Ovary (tissue), 9 donors: Measurements from ENCODE around the gene RNFT2. TPM values are rescaled to one million over a fixed set of nuclear protein-coding genes. Genes with fewer than 3 reads are reported as not detected.

Source experiments
- DNase-seq, 5 donors: peaks; one replicate each; pipeline ENCODE4 v3.0.0-alpha.2; 2019 to 2020
- H3K27ac ChIP-seq, 2 donors: fragments of 200-600 bp; one replicate each; pipeline versions ENCODE4 v1.5.1 to v1.8.0; 2019 to 2022
- H3K27me3 ChIP-seq: fragments of 200-600 bp; one replicate; pipeline ENCODE4 v1.8.0; 2022
- H3K36me3 ChIP-seq: fragments of 200-600 bp; sonication (generic); one replicate; pipeline ENCODE4 v1.5.1; 2019
- H3K4me1 ChIP-seq: one replicate; pipeline ENCODE4 v1.8.1; 2013; ENCODE audit warnings: mild to moderate bottlenecking, moderate library complexity; ENCODE audit not compliant: insufficient read depth
- H3K4me3 ChIP-seq: fragments of 200-600 bp; sonication (generic); one replicate; pipeline ENCODE4 v1.5.1; 2017
- H3K9me3 ChIP-seq, 2 donors: fragments of 200-600 bp in 1 of 2; sonication (generic) in 1 of 2; one replicate each; pipeline versions ENCODE4 v1.5.1 to v1.8.1; 2013 to 2019; ENCODE audit warnings: mild to moderate bottlenecking in 1 of 2, moderate library complexity in 1 of 2
- CTCF ChIP-seq, 3 donors: fragments of 450-650 bp in 2 of 3; fragments of 200-600 bp in 1 of 3; IDR thresholded peaks; one replicate each; pipeline versions ENCODE4 v1.5.1 to v1.8.0; 2016 to 2022; ENCODE audit warnings: antibody characterized with exemption in 3 of 3, mild to moderate bottlenecking in 1 of 3
- EP300 ChIP-seq: sonication (generic); formaldehyde crosslinking; IDR thresholded peaks from one replicate; pipeline ENCODE4 v1.6.1; 2017; ENCODE audit warnings: antibody characterized with exemption
- POLR2A ChIP-seq: fragments of 450-650 bp; IDR thresholded peaks from one replicate; pipeline ENCODE4 v1.6.1; 2017; ENCODE audit warnings: antibody characterized with exemption, mild to moderate bottlenecking, moderate library complexity
- WGBS, 3 donors: extraction: QIAGEN DNeasy Blood & Tissue Kit in 1 of 3; methylation state at CpG; one replicate each; pipeline versions ENCODE4 v1.1.5 to v1.1.7; 2013 to 2017; 5-methylcytosine and 5-hydroxymethylcytosine counted together
- intact Hi-C, 4 donors: fragments of 100-400 bp; cut with DNase I; formaldehyde crosslinking; loops; one replicate each; pipeline versions ENCODE4 v1.11.0 to v1.15.1; 2022 to 2023
- polyA plus RNA-seq, 2 donors: library from polyadenylated mRNA; stranded (reverse); fragments of 200-250 nt in 1 of 2; fragments of 350-450 nt in 1 of 2; fragmentation: Illumina TruSeq in 1 of 2; extraction: RNeasy Lipid Tissue Mini Kit (QIAGEN cat#74804) in 1 of 2; gene quantifications; one replicate each; pipeline ENCODE4 v1.2.3, GENCODE V29; 2013 to 2014
- total RNA-seq, 7 donors: library from RNA; depleted of rRNA in 2 of 7; stranded (reverse); fragments of >200 nt in 2 of 7; fragmentation: NEBNext Ultra II Directional in 3 of 7; extraction: Animal tissue kit (Norgen Biotek cat#: 25700) in 3 of 7; gene quantifications; one replicate each; pipeline versions ENCODE4 v1.1.0 to v1.2.4, GENCODE V29; 2016 to 2023
- donor health status: DM: no; HTN: no; CAD: no; lungs with moderate emphysema.
- donor health status: DM: no; HTN: no; CAD: no.
- donor health status: Bipolar disorder and iron deficiency.
- donor health status: DM: yes; HTN: yes; CAD: no.
- donor health status: DM: no; HTN: no; CAD: no.
- donor health status: DM: yes; HTN: yes; CAD: no.

The RNFT2 gene
- total and polyA plus RNA-seq, 9 donors = 0.72 to 4.3 (median 2.4) TPM

- intact Hi-C loops = no loop called here
These were observed 144.6 kb downstream of the RNFT2 start for GRCh38 chr12:116882742-116883141.

GRCh38 chr12:116884871-116885270, 146.8 kb downstream of the RNFT2 start:
- Histone ChIP-seq H3K4me1 (peaks cover 1% of the 10 kb centered on the region), H3K36me3 (no peaks in the 10 kb centered on the region), H3K27me3 (no peaks in the 10 kb centered on the region), H3K27ac (no peak overlapping the region), H3K4me3 (no peak overlapping the region), H3K9me3 (no peaks in the 10 kb centered on the region)
- TF ChIP-seq CTCF (IDR thresholded peaks at IDR 0.05) = no peak
- no peak for TF ChIP-seq EP300
- no peak for TF ChIP-seq POLR2A
- no peak for DNase-seq
- intact Hi-C loops = no loop called here
- 78 to 89% (median 83%) methylated on average over 3 of the region's 3 CpGs for WGBS, 3 donors

More at GRCh38 chr12:116882742-116883141, 144.6 kb downstream of the RNFT2 start:
- no peak overlapping the region for H3K27ac ChIP-seq
- TF ChIP-seq EP300 (no peak), POLR2A (no peak), CTCF (IDR thresholded peaks at IDR 0.05) (no peak)
- no peaks in the 10 kb centered on the region for H3K9me3 ChIP-seq
- no peaks in the 10 kb centered on the region for H3K27me3 ChIP-seq
- WGBS, 3 donors = 20 to 28% (median 21%) methylated on average over 6 of the region's 6 CpGs
- H3K36me3 ChIP-seq = no peaks in the 10 kb centered on the region
- DNase-seq = no peak
- H3K4me3 ChIP-seq = no peak overlapping the region
- H3K4me1 ChIP-seq = peaks cover 1% of the 10 kb centered on the region

- DNase-seq = no peak
- no peaks in the 10 kb centered on the region for H3K36me3 ChIP-seq
- no peaks in the 10 kb centered on the region for H3K27me3 ChIP-seq
- no peak for TF ChIP-seq CTCF (IDR thresholded peaks at IDR 0.05)
- TF ChIP-seq EP300 = no peak
- TF ChIP-seq POLR2A = no peak
- WGBS, 3 donors = 57 to 76% (median 64%) methylated on average over 2 of the region's 2 CpGs
- H3K4me3 ChIP-seq = no peak overlapping the region
- intact Hi-C loops = no loop called here
- no peaks in the 10 kb centered on the region for H3K9me3 ChIP-seq
- no peak overlapping the region for H3K27ac ChIP-seq
- H3K4me1 ChIP-seq = no peaks in the 10 kb centered on the region
These were observed 147.4 kb downstream of the RNFT2 start for GRCh38 chr12:116885491-116885890.

- Histone ChIP-seq H3K36me3 (no peaks in the 10 kb centered on the region), H3K27me3 (no peaks in the 10 kb centered on the region), H3K4me1 (no peaks in the 10 kb centered on the region), H3K27ac (no peak overlapping the region), H3K4me3 (no peak overlapping the region), H3K9me3 (no peaks in the 10 kb centered on the region)
- WGBS, 3 donors = 88 to 100% (median 95%) methylated on average over 1 of the region's 1 CpG
- TF ChIP-seq POLR2A (no peak), CTCF (IDR thresholded peaks at IDR 0.05) (no peak), EP300 (no peak)
- DNase-seq = no peak
- intact Hi-C loops = no loop called here
These were observed 149.1 kb downstream of the RNFT2 start for GRCh38 chr12:116887244-116887643.
